Measurements from ENCODE around the gene CDC73. TPM values are rescaled to one million over a fixed set of nuclear protein-coding genes. Genes with fewer than 3 reads are reported as not detected.
"Not testable (repeated sequence)": the region's sequence is repeated elsewhere in the genome, so short reads cannot be mapped to it uniquely, and the experiment has no call there.

Gene CDC73
- total RNA-seq, 1 donor from 2014 or later: 54.2 TPM

GRCh38 chr1:193113258-193113991 lies 8.4 kb upstream of the CDC73 start:
- intact Hi-C loops (cut with micrococcal nuclease): no loop called here

GRCh38 chr1:193113992-193114332 lies 7.9 kb upstream of the CDC73 start:
- intact Hi-C loops (cut with micrococcal nuclease): no loop called here

GRCh38 chr1:193114485-193115095 lies 7.2 kb upstream of the CDC73 start:
- intact Hi-C loops (cut with micrococcal nuclease): no loop called here

- intact Hi-C loops (cut with micrococcal nuclease): no loop called here
Observed at GRCh38 chr1:193115629-193116227, 6.1 kb upstream of the CDC73 start.

- intact Hi-C loops (cut with micrococcal nuclease): not testable (repeated sequence)
Observed at GRCh38 chr1:193117167-193117566, 4.7 kb upstream of the CDC73 start.

- intact Hi-C loops (cut with micrococcal nuclease): no loop called here
Observed at GRCh38 chr1:193118194-193118593, 3.6 kb upstream of the CDC73 start.

- intact Hi-C loops (cut with micrococcal nuclease): no loop called here
Observed at GRCh38 chr1:193118803-193119730, 2.8 kb upstream of the CDC73 start.

GRCh38 chr1:193120604-193121166 lies 1.1 kb upstream of the CDC73 start:
- intact Hi-C loops (cut with micrococcal nuclease): loop anchor here (5.0 kb wide), 3 partner anchors 417 to 648 kb away; partner anchors contain the start of gene RGS1

- intact Hi-C loops (cut with micrococcal nuclease): loop anchor here (2.0 to 5.0 kb wide), 5 partner anchors 19 to 651 kb away; partner anchors contain the start of gene RGS1
Observed at GRCh38 chr1:193123751-193124150, 1.9 kb downstream of the CDC73 start.

GRCh38 chr1:193125369-193125768 lies 3.5 kb downstream of the CDC73 start:
- intact Hi-C loops (cut with micrococcal nuclease): no loop called here

GRCh38 chr1:193131266-193131860 lies 9.5 kb downstream of the CDC73 start:
- intact Hi-C loops (cut with micrococcal nuclease): no loop called here

GRCh38 chr1:193140254-193140653 lies 18.4 kb downstream of the CDC73 start:
- intact Hi-C loops (cut with micrococcal nuclease): no loop called here

GRCh38 chr1:193141804-193142203 lies 20.0 kb downstream of the CDC73 start:
- intact Hi-C loops (cut with micrococcal nuclease): loop anchor here (2.0 kb wide), 1 partner anchor 19 kb away; the partner anchor contains the start of gene CDC73

- intact Hi-C loops (cut with micrococcal nuclease): loop anchor here (2.0 kb wide), 1 partner anchor 20 kb away; the partner anchor contains the start of gene CDC73
Observed at GRCh38 chr1:193142409-193142808, 20.6 kb downstream of the CDC73 start.

- intact Hi-C loops (cut with micrococcal nuclease): loop anchor here (1.0 to 2.0 kb wide), 2 partner anchors 20 to 1152 kb away; partner anchors contain the start of gene CDC73
Observed at GRCh38 chr1:193143285-193143684, 21.5 kb downstream of the CDC73 start.

GRCh38 chr1:193144361-193144938 lies 22.6 kb downstream of the CDC73 start:
- intact Hi-C loops (cut with micrococcal nuclease): no loop called here

- intact Hi-C loops (cut with micrococcal nuclease): no loop called here
Observed at GRCh38 chr1:193144999-193145398, 23.2 kb downstream of the CDC73 start.

- intact Hi-C loops (cut with micrococcal nuclease): no loop called here
Observed at GRCh38 chr1:193156117-193156821, 34.4 kb downstream of the CDC73 start.

- intact Hi-C loops (cut with micrococcal nuclease): no loop called here
Observed at GRCh38 chr1:193156822-193157142, 35.0 kb downstream of the CDC73 start.

- intact Hi-C loops (cut with micrococcal nuclease): no loop called here
Observed at GRCh38 chr1:193157360-193157759, 35.5 kb downstream of the CDC73 start.
